Gastroesophageal sphincter (tissue), 4 donors: ENCODE results near the gene CBARP. TPM values are rescaled to one million over a fixed set of nuclear protein-coding genes. Genes with fewer than 3 reads are reported as not detected.

Experiments
- ATAC-seq: fragments of 150-250 bp; one replicate; pipeline ENCODE4 v1.9.1; 2016; ENCODE audit warnings: mild to moderate bottlenecking, moderate library complexity
- H3K27ac ChIP-seq, 4 donors: fragments of 200-600 bp; sonication (generic) in 3 of 4; 1 replicate in 3 of 4; 2 replicates in 1 of 4; pipeline ENCODE4 v1.5.1; 2016 to 2019
- H3K27me3 ChIP-seq: fragments of 200-600 bp; sonication (generic); one replicate; pipeline ENCODE4 v1.5.1; 2019
- H3K36me3 ChIP-seq, 2 donors: fragments of 200-600 bp; sonication (generic); one replicate each; pipeline ENCODE4 v1.5.1; 2019; ENCODE audit warnings: control low read depth in 1 of 2
- H3K4me1 ChIP-seq, 3 donors: fragments of 200-600 bp; sonication (generic); 1 replicate in 2 of 3; 2 replicates in 1 of 3; pipeline ENCODE4 v1.5.1; 2016 to 2019; ENCODE audit warnings: control low read depth in 2 of 3
- H3K4me3 ChIP-seq, 2 donors: fragments of 200-600 bp; sonication (generic); one replicate each; pipeline ENCODE4 v1.5.1; 2019; ENCODE audit warnings: mild to moderate bottlenecking in 1 of 2, moderate library complexity in 1 of 2
- H3K9me3 ChIP-seq, 3 donors: fragments of 200-600 bp; sonication (generic); one replicate each; pipeline ENCODE4 v1.5.1; 2017 to 2019; ENCODE audit warnings: control low read depth in 2 of 3
- CTCF ChIP-seq, 4 experiments: fragments of 200-600 bp in 2 of 4; fragments of 450-650 bp in 2 of 4; sonication (generic) in 1 of 4; IDR thresholded peaks; one replicate each; pipeline ENCODE4 v1.5.1; 2017 to 2019; ENCODE audit warnings: antibody characterized with exemption in 4 of 4, mild to moderate bottlenecking in 2 of 4, moderate library complexity in 2 of 4
- EP300 ChIP-seq: sonication (generic); formaldehyde crosslinking; IDR thresholded peaks from one replicate; pipeline ENCODE4 v1.6.1; 2017; ENCODE audit warnings: antibody characterized with exemption, mild to moderate bottlenecking
- POLR2A ChIP-seq, 2 donors: fragments of 450-650 bp; IDR thresholded peaks; one replicate each; pipeline ENCODE4 v1.6.1; 2017; ENCODE audit warnings: antibody characterized with exemption in 2 of 2, mild to moderate bottlenecking in 2 of 2, moderate library complexity in 1 of 2
- POLR2AphosphoS5 ChIP-seq: sonication (generic); formaldehyde crosslinking; IDR thresholded peaks from one replicate; pipeline ENCODE4 v1.6.1; 2017; ENCODE audit warnings: antibody characterized with exemption
- WGBS, 2 donors: methylation state at CpG; one replicate each; pipeline ENCODE4 v1.1.5; 2018; ENCODE audit warnings: low coverage in 1 of 2; 5-methylcytosine and 5-hydroxymethylcytosine counted together
- total RNA-seq, 4 donors: library from RNA; depleted of rRNA; stranded (reverse); fragments of >200 nt; gene quantifications; one replicate each; pipeline ENCODE4 v1.1.0, GENCODE V29; 2016

Gene CBARP
- total RNA-seq = under 1 TPM in 3 of 4 donors, not detected in 1; 0.13 to 0.73 (median 0.49) TPM

GRCh38 chr19:1237754-1238368 is at the start of gene CBARP:
TSS of gene CBARP (minus strand) at chr19:1238005. CDS start at chr19:1236100, 1,905 bp downstream.
- H3K27me3 ChIP-seq = peaks cover 15% of the 10 kb centered on the region
- 0% methylated on average over 1 of the region's 87 CpGs; no CpG with 5 or more reads in 1 of the 2 donors for WGBS, 2 donors
- ATAC-seq = peak; percentile 11
- H3K4me3 ChIP-seq = peak within 1 kb of the TSS; percentile 20 to 63
- H3K9me3 ChIP-seq = no peaks in the 10 kb centered on the region
- no peaks in the 10 kb centered on the region for H3K36me3 ChIP-seq
- no peak for TF ChIP-seq CTCF (IDR thresholded peaks at IDR 0.05)
- no peak for TF ChIP-seq EP300
- no peak for TF ChIP-seq POLR2AphosphoS5
- TF ChIP-seq POLR2A (IDR thresholded peaks at IDR 0.05) = no peak
- H3K27ac ChIP-seq = peak within 1 kb of the TSS in 3 of 4 donors; percentile 91 to 100 (median 99)
- peaks cover 5 to 69% (median 33%) of the 10 kb centered on the region in 3 donors for H3K4me1 ChIP-seq

- no peak for ATAC-seq
- H3K4me3 ChIP-seq = peak overlapping the region in 1 of 2 donors; percentile 37
- H3K27me3 ChIP-seq = peaks cover 89% of the 10 kb centered on the region
- TF ChIP-seq POLR2AphosphoS5 (no peak), POLR2A (IDR thresholded peaks at IDR 0.05) (no peak), CTCF (IDR thresholded peaks at IDR 0.05) (no peak), EP300 (no peak)
- no peaks in the 10 kb centered on the region for H3K36me3 ChIP-seq
- no CpG with 5 or more reads among the region's 38 CpGs for WGBS, 2 donors
- no peak overlapping the region for H3K27ac ChIP-seq
- H3K4me1 ChIP-seq = peaks cover 0 to 24% (median 3%) of the 10 kb centered on the region in 3 donors
- H3K9me3 ChIP-seq = no peaks in the 10 kb centered on the region
Observed at GRCh38 chr19:1286487-1287353, 48.9 kb upstream of the CBARP start.

DNA sequence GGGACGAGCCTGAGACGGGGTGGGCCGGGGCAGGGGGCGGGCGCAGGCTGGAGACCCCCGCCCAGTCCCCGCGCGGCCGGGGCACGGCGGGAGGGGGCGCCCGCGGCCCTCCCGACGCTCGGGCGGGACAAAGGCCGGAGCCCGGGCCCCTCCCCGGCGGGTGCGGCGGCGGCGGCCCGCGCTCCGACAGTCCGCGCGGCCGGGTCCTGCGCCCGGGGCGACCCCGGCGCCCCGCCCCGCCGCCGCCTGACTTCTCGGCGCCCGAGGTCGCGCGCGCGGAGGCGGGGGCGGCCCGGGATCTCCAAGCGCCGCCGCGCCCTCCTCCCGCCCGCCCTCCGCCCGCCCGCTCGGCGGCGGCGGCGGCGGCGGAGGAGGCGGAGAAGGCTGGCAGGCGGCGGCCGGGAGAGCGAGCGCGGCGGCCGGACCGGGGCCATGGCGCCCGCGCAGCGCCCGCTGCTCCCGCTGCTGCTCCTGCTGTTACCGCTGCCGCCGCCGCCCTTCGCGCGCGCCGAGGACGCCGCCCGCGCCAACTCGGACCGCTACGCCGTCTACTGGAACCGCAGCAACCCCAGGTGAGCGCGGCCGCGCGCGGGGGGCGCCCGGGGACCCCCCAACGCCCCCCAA is 48.0 kb upstream of the CBARP start, which contains the start of gene EFNA2:
Gene EFNA2, plus strand, starts transcription at position 137 of the 624 bp plus-strand sequence. Its CDS starts 296 bp downstream, at position 433.
- TF ChIP-seq POLR2A (IDR thresholded peaks at IDR 0.05) (no peak), POLR2AphosphoS5 (no peak), CTCF (IDR thresholded peaks at IDR 0.05) (no peak), EP300 (no peak)
- peaks cover 0 to 24% (median 3%) of the 10 kb centered on the region in 3 donors for H3K4me1 ChIP-seq
- H3K4me3 ChIP-seq = peak within 1 kb of the TSS in 1 of 2 donors; percentile 37
- H3K27ac ChIP-seq = no peak within 1 kb of the TSS
- H3K9me3 ChIP-seq = no peaks in the 10 kb centered on the region
- WGBS, 2 donors = no CpG with 5 or more reads among the region's 113 CpGs
- no peaks in the 10 kb centered on the region for H3K36me3 ChIP-seq
- ATAC-seq = peak; percentile 12
- H3K27me3 ChIP-seq = peaks cover 80% of the 10 kb centered on the region

- Histone ChIP-seq H3K4me1 (peaks cover 0 to 26% (median 3%) of the 10 kb centered on the region in 3 donors), H3K36me3 (no peaks in the 10 kb centered on the region), H3K27ac (no peak overlapping the region), H3K27me3 (peaks cover 73% of the 10 kb centered on the region), H3K4me3 (peak overlapping the region in 1 of 2 donors; percentile 37), H3K9me3 (no peaks in the 10 kb centered on the region)
- TF ChIP-seq POLR2A (IDR thresholded peaks at IDR 0.05) (no peak), POLR2AphosphoS5 (no peak), EP300 (no peak), CTCF (IDR thresholded peaks at IDR 0.05) (no peak)
- 50 to 67% methylated on average over 2 to 7 of the region's 51 CpGs for WGBS, 2 donors
- no peak for ATAC-seq
Observed at GRCh38 chr19:1284979-1285736, 47.4 kb upstream of the CBARP start.
